D721Med (cell line): Measurements from ENCODE around the gene NTS.
A peak's percentile ranks its signal among the peaks of the same experiment; 100 is the strongest.

Experiments
- DNase-seq: peaks from one replicate; pipeline ENCODE4 v3.0.0; 2011; ENCODE audit warnings: low spot score; ENCODE audit not compliant: insufficient read length
- FAIRE-seq: peaks from 2 replicates; lab custom pipeline; 2011; peaks lifted over from hg19 to GRCh38; lab: Jason Lieb, UNC
- CTCF ChIP-seq: IDR thresholded peaks from 2 replicates; pipeline ENCODE4 v1.5.1; 2012; ENCODE audit warnings: mild to moderate bottlenecking, control low read depth; ENCODE audit not compliant: insufficient read depth; ENCODE audit errors: missing control alignments

The NTS gene

GRCh38 chr12:85865890-85866289 is 8.2 kb upstream of the NTS start:
- TF ChIP-seq CTCF, result no peak
- FAIRE-seq (no peak), DNase-seq (no peak)

- FAIRE-seq, result peak; percentile 32
- no peak for DNase-seq
- TF ChIP-seq CTCF, result peak; percentile 74
Measured at GRCh38 chr12:85866986-85867776, 6.9 kb upstream of the NTS start.

GRCh38 chr12:85872497-85873091 is 1.5 kb upstream of the NTS start:
- peak; percentile 85 for TF ChIP-seq CTCF
- FAIRE-seq (peak; percentile 83), DNase-seq (no peak)

GRCh38 chr12:85877459-85877858 is 3.4 kb downstream of the NTS start:
- FAIRE-seq, result no peak
- no peak for TF ChIP-seq CTCF
- DNase-seq, result no peak

- FAIRE-seq, result no peak
- no peak for TF ChIP-seq CTCF
- no peak for DNase-seq
Measured at GRCh38 chr12:85883763-85884162, 9.7 kb downstream of the NTS start.

GRCh38 chr12:85894653-85895052 is 20.6 kb downstream of the NTS start:
- DNase-seq (no peak), FAIRE-seq (no peak)
- no peak for TF ChIP-seq CTCF
